Activated T-helper 17 cell treated with anti-CD3 and anti-CD28 coated beads, Interleukin-2, amount 50 U/mL, for 72 hours (primary cell): Measurements from ENCODE around the gene FRRS1. TPM values are rescaled to one million over a fixed set of nuclear protein-coding genes. Genes with fewer than 3 reads are reported as not detected.
"Not testable (repeated sequence)": the region's sequence is repeated elsewhere in the genome, so short reads cannot be mapped to it uniquely, and the experiment has no call there.

Experiments
- ATAC-seq: fragments of 150-1000 bp; cut with Tn5 transposase; replicated peaks from 2 replicates; pipeline ENCODE4 v1.10.0; 2021; ENCODE audit warnings: mild to moderate bottlenecking, moderate library complexity
- H3K27ac Mint-ChIP-seq: one replicate; pipeline ENCODE4 v1.8.0; 2022; ENCODE audit warnings: mixed read lengths
- H3K27me3 Mint-ChIP-seq: one replicate; pipeline ENCODE4 v1.8.0; 2022; ENCODE audit warnings: mixed read lengths
- H3K36me3 Mint-ChIP-seq: one replicate; pipeline ENCODE4 v1.8.0; 2022; ENCODE audit warnings: low read depth, mild to moderate bottlenecking, mixed read lengths
- H3K4me1 Mint-ChIP-seq: one replicate; pipeline ENCODE4 v1.8.0; 2022; ENCODE audit warnings: mixed read lengths
- H3K4me3 Mint-ChIP-seq: one replicate; pipeline ENCODE4 v1.8.0; 2022; ENCODE audit warnings: mild to moderate bottlenecking, mixed read lengths
- H3K9me3 Mint-ChIP-seq: one replicate; pipeline ENCODE4 v1.8.0; 2022; ENCODE audit warnings: mixed read lengths
- total RNA-seq, 2 donors: library from RNA; stranded (reverse); gene quantifications; one replicate each; pipeline ENCODE4 v1.2.3, GENCODE V29; 2022

The FRRS1 gene
- total RNA-seq, 2 donors from 2014 or later, result 0.69 to 2.2 TPM

DNA sequence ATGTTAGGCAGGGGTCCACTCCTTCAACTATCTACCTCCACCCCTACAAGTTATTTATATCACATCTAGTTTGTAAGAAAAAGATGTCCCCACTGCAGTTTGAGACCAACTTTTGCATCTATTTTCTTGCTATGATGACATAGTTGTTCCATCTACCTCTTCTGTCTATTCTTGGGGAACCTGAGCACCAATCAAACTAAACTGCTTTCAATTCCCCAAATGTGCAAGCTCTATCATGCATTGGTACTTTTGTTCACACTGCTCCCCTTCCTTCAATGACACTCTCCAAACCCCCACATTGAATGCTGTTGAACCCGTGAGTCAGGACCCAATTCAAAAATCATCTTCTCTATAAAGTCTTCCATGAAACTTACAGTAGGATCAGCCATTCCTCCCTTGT is 16.0 kb upstream of the FRRS1 start:
- ATAC-seq, result no peak
- H3K27me3 Mint-ChIP-seq, result peaks cover 18% of the 10 kb centered on the region
- peaks cover 4% of the 10 kb centered on the region for H3K4me1 Mint-ChIP-seq
- H3K9me3 Mint-ChIP-seq, result no peaks in the 10 kb centered on the region
- no peak overlapping the region for H3K4me3 Mint-ChIP-seq
- H3K27ac Mint-ChIP-seq, result no peak overlapping the region
- H3K36me3 Mint-ChIP-seq, result no peaks in the 10 kb centered on the region

DNA sequence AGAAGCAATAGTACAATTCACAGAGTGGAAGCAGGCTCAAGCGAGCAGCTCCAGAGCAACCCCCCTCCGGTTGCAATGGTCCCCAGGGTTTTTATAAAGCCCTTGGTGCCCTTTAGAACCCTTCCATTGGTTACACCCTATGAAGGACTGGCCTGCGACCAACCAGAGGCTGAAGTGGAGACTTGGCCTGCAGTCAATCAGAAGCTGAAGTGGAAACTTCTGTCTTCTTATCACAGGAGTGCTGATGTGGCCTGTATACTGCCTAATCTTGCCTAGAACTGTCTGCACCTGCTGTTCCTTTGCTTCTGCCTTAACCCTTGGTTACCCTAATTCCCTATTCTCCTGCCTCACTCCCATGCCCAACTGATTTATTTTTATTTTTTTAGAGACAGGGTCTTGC is 15.4 kb upstream of the FRRS1 start:
- Mint-ChIP-seq H3K4me1 (peaks cover 4% of the 10 kb centered on the region), H3K36me3 (no peaks in the 10 kb centered on the region)

DNA sequence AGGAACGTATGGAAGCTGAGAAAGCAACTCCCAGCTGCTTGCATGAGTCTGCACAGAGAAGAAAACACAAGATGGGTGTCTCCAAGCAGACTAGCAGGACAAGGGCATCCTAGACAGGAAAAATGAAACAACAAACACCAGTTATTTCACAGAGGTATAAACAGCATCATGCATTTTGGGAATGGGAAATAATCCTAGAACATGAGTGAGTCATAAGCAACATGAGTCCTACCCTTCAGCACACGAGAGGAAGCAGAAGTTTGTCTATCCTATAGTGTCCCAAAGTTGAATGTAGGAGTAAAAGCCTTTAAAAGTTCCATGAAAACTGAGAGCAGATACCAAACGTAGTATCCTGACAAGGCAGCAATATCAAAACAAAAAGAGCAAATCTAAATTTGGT is 11.3 kb upstream of the FRRS1 start:
- H3K4me1 Mint-ChIP-seq, result no peaks in the 10 kb centered on the region
- ATAC-seq, result no peak
- H3K27me3 Mint-ChIP-seq, result peaks cover 22% of the 10 kb centered on the region
- H3K9me3 Mint-ChIP-seq, result no peaks in the 10 kb centered on the region
- H3K27ac Mint-ChIP-seq, result no peak overlapping the region
- H3K36me3 Mint-ChIP-seq, result no peaks in the 10 kb centered on the region
- H3K4me3 Mint-ChIP-seq, result no peak overlapping the region

More for the DNA sequence above, 15.4 kb upstream of the FRRS1 start:
- Mint-ChIP-seq H3K27me3 (peaks cover 18% of the 10 kb centered on the region), H3K27ac (no peak overlapping the region), H3K9me3 (no peaks in the 10 kb centered on the region), H3K4me3 (no peak overlapping the region)
- no peak for ATAC-seq

DNA sequence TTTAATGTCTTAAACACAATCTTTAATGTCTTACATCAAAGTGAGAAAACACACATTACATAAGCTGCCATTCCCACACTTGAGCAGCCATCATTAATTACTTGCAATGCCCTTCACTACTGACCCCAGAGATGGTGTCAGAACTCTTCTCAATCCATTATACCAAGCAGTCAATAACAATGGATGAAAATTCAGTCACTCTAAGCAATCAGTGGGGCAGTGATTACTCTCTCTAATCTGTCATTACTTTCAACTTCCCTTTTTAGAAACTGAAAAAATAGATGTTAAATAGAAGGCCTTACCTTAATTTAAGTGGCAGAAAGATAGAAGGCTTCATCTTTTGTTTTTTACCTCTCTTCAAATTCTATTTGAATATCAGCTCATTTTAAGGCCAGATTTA is 9.7 kb upstream of the FRRS1 start:
- Mint-ChIP-seq H3K27me3 (peaks cover 14% of the 10 kb centered on the region), H3K9me3 (no peaks in the 10 kb centered on the region), H3K27ac (no peak overlapping the region), H3K36me3 (no peaks in the 10 kb centered on the region), H3K4me3 (no peak overlapping the region), H3K4me1 (no peaks in the 10 kb centered on the region)
- no peak for ATAC-seq

DNA sequence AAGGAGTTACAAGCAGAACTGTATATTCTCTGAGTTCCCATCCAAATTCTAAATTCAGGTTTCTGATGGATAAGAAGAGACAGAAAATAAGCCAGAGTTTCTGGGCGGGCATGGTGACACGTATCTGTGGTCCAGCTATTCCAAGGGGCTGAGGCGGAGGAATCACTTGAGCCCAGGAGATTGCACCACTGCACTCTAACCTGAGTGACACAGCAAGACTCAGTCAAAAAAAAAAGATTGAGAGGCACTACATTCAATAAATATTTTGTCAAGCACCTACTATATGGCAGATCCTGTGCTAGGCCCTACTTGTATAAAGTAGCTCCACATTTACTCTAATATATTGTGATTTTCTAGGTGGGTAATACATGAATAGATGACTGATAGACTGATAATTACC is 6.4 kb upstream of the FRRS1 start:
- Mint-ChIP-seq H3K27me3 (peaks cover 9% of the 10 kb centered on the region), H3K9me3 (no peaks in the 10 kb centered on the region), H3K4me3 (no peak overlapping the region), H3K4me1 (no peaks in the 10 kb centered on the region), H3K27ac (no peak overlapping the region), H3K36me3 (no peaks in the 10 kb centered on the region)
- ATAC-seq, result no peak

DNA sequence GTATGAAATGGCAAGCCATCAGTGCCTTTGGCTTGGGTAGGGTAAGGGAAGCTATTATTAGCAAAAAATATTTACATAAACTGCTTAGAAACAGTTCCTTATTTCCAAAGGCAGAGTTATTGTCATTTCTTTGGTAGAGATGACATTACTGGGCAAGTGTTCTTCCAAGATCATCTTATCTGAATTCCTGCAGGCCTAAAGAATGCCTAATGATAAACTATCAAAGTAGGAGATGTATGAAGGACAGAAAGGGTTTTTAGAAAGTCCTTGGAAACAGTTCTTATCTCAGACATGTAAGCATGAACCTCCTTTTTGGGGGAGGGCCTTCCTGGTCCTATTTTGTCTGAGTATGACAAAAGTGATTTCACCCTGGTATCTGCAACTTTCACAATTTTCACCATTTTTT is 5.1 kb upstream of the FRRS1 start:
- Mint-ChIP-seq H3K4me3 (no peak overlapping the region), H3K4me1 (no peaks in the 10 kb centered on the region), H3K27ac (no peak overlapping the region), H3K9me3 (no peaks in the 10 kb centered on the region), H3K36me3 (no peaks in the 10 kb centered on the region), H3K27me3 (peaks cover 9% of the 10 kb centered on the region)
- ATAC-seq, result no peak

DNA sequence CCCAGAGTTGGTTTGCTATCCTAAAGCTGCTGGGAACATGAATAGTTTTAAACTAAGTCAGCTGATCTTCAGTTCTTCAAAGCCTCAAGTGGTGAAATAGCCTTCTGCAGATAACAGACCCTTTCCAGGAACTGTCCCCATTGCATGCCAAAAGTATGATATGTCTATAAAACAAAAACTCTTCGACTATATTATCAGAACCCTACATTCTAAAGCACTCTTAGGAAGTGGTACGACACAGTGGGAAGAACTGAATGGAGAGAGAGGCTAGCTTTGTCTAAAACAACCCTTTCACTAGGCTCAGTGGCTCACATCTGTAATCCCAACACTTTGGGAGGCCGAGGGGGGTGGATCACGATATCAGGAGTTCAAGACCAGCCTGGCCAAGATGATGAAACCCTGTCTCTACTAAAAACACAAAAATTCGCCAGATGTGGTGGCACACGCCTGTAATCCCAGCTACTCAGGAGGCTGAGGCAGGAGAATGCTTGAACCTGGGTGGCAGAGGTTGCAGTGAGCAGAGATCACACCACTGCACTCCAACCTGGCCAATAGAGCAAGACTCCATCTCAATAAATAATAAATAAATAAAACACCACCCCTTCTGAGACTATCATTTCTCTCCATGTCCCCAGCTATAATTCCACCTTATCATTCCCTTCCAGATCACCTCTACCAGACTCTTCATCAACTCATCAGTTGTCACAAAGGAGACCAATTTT is 2.2 kb upstream of the FRRS1 start:
- no peak overlapping the region for H3K4me3 Mint-ChIP-seq
- no peak overlapping the region for H3K27ac Mint-ChIP-seq
- ATAC-seq, result no peak
- H3K36me3 Mint-ChIP-seq, result no peaks in the 10 kb centered on the region
- peaks cover 4% of the 10 kb centered on the region for H3K27me3 Mint-ChIP-seq
- H3K9me3 Mint-ChIP-seq, result no peaks in the 10 kb centered on the region
- H3K4me1 Mint-ChIP-seq, result no peaks in the 10 kb centered on the region

DNA sequence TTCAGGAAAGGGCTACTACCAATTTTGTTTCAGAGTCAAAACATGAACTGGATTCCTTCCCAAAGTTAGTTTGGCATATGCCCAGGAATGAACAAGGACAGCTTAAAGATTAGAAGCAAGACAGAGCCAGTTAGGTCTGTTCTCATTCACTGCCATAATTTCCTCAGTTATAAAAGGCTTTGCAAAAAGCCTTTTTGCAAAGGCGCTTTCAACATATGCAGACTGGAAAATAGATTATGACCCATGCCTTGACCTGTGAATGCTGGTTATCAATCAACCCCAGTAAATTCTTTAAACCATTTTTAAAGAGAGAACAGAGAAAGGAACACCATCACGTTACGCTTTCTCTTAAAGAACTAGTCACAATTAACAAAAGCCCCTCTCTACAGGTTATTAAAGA is 1.7 kb upstream of the FRRS1 start:
- no peak overlapping the region for H3K27ac Mint-ChIP-seq
- H3K36me3 Mint-ChIP-seq, result no peaks in the 10 kb centered on the region
- no peaks in the 10 kb centered on the region for H3K9me3 Mint-ChIP-seq
- no peaks in the 10 kb centered on the region for H3K4me1 Mint-ChIP-seq
- H3K4me3 Mint-ChIP-seq, result no peak overlapping the region
- no peak for ATAC-seq
- H3K27me3 Mint-ChIP-seq, result peaks cover 4% of the 10 kb centered on the region

DNA sequence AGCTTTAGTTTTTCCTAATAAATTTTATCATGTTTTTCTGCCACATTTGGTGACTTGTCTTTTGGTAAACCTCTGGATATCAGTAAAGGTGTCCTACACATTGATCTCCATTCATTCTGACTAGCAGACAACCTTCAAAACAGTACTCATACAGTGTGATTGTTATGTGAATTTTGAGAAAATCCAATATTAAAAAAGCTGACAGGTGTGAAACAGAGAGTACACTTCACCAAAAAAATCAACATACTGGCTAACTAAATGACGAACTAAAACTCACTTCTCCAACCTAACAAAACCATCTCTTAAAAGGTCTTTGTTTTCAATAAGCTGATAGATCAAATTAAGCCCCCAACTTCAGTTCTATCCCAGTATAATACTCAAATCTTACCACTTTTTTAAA is 1.5 kb downstream of the FRRS1 start:
- no peaks in the 10 kb centered on the region for H3K36me3 Mint-ChIP-seq
- peak overlapping the region; percentile 27 for H3K4me3 Mint-ChIP-seq
- H3K4me1 Mint-ChIP-seq, result no peaks in the 10 kb centered on the region
- peaks cover 8% of the 10 kb centered on the region for H3K27me3 Mint-ChIP-seq
- H3K9me3 Mint-ChIP-seq, result no peaks in the 10 kb centered on the region
- H3K27ac Mint-ChIP-seq, result no peak overlapping the region
- no peak for ATAC-seq

DNA sequence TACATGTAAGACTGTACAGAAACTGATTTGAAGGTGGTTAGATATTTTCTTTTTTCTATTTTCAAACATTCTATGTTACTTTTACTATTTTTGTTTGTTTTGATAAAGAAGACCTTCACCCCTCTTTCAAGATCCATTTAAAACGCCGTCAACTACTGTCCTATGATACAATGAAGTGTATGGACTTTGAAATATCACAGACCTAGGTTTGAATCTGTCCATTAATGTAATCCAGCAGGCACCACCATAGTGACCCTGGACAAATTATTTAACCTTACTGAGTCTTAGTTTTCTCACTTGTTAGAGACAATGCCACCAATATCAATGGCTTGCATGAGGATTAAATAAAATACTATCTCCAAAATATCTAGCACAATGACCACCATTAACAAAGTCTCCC is 2.0 kb downstream of the FRRS1 start:
- Mint-ChIP-seq H3K4me1 (no peaks in the 10 kb centered on the region), H3K36me3 (no peaks in the 10 kb centered on the region), H3K27me3 (peaks cover 8% of the 10 kb centered on the region), H3K9me3 (no peaks in the 10 kb centered on the region), H3K27ac (no peak overlapping the region), H3K4me3 (no peak overlapping the region)
- ATAC-seq, result no peak

DNA sequence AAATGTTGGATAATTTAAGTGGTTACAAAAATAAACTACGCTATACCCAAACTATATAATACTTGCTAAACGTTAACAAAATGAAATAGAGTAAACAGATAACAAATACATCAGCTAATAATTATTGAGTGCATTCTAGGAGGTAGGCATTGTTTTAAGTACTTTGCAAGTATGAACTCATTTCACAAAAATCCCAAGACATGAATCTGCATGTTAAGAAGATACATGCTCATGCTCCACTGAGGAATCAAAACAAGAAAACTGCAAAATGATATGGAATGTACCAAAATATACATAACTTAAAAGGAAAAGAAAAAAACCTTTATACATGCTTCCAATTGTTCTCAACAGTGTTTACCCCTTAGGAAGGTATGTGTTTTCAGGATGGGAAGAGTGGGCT is 2.5 kb downstream of the FRRS1 start:
- Mint-ChIP-seq H3K9me3 (no peaks in the 10 kb centered on the region), H3K27me3 (peaks cover 6% of the 10 kb centered on the region), H3K27ac (no peak overlapping the region), H3K36me3 (no peaks in the 10 kb centered on the region), H3K4me1 (no peaks in the 10 kb centered on the region), H3K4me3 (no peak overlapping the region)
- no peak for ATAC-seq

DNA sequence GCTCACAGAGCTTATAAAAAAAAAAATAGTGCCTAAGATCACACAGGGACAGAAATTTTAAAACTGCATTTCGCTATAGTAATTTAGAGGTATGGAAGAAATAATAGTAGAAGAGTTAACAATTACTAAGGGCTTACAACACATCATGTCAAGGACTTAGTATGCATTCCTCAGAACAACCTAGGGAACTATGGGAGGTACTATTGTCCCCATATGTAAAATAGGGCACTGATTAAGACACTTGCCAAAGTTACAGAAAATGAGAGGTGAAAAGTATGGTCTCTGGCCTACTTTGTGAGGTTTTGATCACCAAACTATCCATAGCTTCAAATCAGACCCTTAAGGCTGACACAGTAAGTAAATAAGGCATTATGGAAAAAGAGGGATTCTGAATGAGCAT is 4.7 kb downstream of the FRRS1 start:
- Mint-ChIP-seq H3K9me3 (no peaks in the 10 kb centered on the region), H3K36me3 (no peaks in the 10 kb centered on the region)
- ATAC-seq, result no peak

DNA sequence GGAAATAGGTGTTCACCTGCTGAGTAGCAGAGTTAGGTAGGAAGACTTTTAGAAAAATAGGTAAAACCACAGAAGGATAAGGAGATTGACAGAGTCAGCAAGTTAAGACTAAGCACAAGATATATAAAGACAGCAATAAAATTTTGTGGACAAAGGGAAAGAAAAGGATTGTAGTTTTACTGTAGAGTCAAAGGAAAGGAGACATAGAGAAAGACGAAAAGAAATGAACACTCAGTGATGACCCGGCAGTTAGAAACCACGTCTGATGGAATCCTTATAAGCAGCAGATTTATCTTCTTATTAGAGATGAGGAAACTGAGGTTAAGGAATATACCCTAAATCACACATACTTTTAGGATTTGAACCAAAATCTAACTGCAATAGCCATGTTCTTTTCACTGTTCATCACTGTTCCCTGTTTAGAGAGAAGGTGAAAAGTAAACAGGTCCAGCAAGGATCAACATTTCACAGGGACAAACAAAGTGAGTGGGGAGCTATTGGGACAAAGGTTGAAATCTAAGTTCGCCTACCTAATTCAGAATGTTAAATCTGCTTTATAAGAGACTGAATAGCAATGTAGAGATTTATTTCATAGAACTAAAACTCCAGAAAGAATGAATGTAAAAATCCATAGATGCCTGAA is 6.8 kb downstream of the FRRS1 start:
- Mint-ChIP-seq H3K27me3 (peaks cover 4% of the 10 kb centered on the region), H3K4me1 (peaks cover 7% of the 10 kb centered on the region), H3K4me3 (no peak overlapping the region), H3K36me3 (no peaks in the 10 kb centered on the region), H3K9me3 (no peaks in the 10 kb centered on the region), H3K27ac (no peak overlapping the region)
- no peak for ATAC-seq

More for the DNA sequence above, 4.7 kb downstream of the FRRS1 start:
- Mint-ChIP-seq H3K4me1 (peaks cover 7% of the 10 kb centered on the region), H3K4me3 (no peak overlapping the region), H3K27me3 (peaks cover 4% of the 10 kb centered on the region), H3K27ac (no peak overlapping the region)

DNA sequence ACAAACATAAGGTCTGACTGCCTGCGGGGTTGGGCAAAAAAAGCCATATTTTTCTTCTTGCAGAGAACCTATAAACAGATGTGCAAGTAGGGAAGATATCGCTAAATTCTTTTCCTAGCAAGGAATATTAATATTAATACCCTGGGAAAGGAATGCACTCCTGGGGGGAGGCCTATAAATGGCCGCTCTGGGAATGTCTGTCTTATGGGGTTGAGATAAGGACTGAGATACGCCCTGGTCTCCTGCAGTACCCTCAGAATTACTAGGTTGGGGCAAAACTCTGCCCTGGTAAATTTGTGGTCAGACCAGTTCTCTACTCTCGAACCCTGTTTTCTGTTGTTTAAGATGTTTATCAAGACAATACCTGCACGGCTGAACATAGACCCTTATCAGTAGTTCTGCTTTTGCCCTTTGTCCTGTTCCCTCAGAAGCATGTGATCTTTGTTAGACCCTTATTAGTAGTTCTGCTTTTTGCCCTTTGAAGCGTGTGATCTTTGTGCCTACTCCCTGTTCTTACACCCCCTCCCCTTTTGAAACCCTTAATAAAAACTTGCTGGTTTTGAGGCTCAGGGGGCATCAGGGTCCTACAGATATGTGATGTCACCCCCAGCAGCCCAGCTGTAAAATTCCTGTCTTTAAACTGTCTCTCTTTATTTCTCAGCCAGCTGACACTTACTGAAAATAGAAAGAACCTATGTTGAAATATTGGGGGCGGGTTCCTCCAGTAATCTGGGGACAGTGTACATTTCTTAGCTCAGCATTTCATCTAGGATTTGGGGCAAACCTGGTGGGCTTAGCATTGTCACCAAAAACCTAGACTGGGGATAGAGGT is 7.5 kb downstream of the FRRS1 start:
- H3K4me1 Mint-ChIP-seq, ATAC-seq, H3K9me3 Mint-ChIP-seq: not testable (repeated sequence)

DNA sequence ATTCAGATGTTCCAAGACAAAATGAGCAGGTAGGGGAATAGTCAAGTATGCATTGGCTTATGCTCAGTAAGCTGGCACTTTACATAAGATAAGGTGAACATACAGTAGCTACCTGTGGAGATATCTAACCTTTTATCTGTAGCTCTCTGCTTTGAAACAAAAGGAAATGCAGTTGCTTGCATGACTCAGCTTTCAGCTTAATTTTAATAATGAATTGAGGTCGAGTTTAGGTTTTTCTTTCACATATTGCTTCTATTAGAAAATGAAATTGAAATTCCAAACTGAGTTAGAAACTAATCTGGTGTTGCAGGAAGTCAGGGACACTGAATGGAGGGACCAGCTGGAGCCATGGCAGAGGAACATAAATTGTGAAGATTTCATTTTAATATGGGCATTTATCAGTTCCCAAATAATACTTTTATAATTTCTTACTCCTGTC is 8.3 kb downstream of the FRRS1 start:
- H3K4me1 Mint-ChIP-seq, result peaks cover 7% of the 10 kb centered on the region
- no peak overlapping the region for H3K27ac Mint-ChIP-seq
- peak overlapping the region; percentile 39 for H3K4me3 Mint-ChIP-seq

More for the DNA sequence above, 7.5 kb downstream of the FRRS1 start:
- H3K27ac Mint-ChIP-seq, H3K27me3 Mint-ChIP-seq, H3K4me3 Mint-ChIP-seq, H3K36me3 Mint-ChIP-seq: not testable (repeated sequence)

More for the DNA sequence above, 8.3 kb downstream of the FRRS1 start:
- Mint-ChIP-seq H3K27me3 (peaks cover 7% of the 10 kb centered on the region), H3K9me3 (no peaks in the 10 kb centered on the region), H3K36me3 (no peaks in the 10 kb centered on the region)
- peak; percentile 24 for ATAC-seq
